Stimulated activated naive CD8-positive, alpha-beta T cell treated with anti-CD3 and anti-CD28 coated beads, Interleukin-15, Interleukin-2, amounts not matched to agents 100 U/mL and 50 U/mL, for 24 hours (primary cell): ENCODE measurements around the gene SLC23A2.
"Not testable (repeated sequence)": the region's sequence is repeated elsewhere in the genome, so short reads cannot be mapped to it uniquely, and the experiment has no call there.

Experiments
- ATAC-seq: fragments of 150-1000 bp; cut with Tn5 transposase; one replicate; pipeline ENCODE4 v1.10.0; 2021
- DNase-seq: peaks from one replicate; pipeline ENCODE4 v3.0.0; 2021

Gene SLC23A2

DNA sequence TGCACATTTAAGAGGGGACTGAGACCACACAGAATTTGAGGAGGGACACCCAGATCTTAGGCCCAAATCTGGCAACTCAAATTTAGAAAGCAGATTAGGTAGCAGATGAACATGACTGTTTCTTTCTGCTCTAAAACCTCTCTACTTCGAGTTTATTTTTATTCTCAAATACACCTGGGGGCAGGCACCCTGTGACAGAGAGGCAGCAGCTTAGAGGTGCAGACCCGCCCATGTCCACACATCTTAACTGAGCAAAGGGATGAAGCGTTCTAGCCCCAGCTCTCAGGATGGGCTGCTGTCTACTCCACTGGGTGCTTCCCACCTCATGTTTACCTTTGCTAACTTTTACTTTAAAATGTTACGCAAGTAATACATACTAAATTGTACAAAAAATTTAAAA lies 125.0 kb downstream of the SLC23A2 start:
- DNase-seq (no peak), ATAC-seq (no peak)

DNA sequence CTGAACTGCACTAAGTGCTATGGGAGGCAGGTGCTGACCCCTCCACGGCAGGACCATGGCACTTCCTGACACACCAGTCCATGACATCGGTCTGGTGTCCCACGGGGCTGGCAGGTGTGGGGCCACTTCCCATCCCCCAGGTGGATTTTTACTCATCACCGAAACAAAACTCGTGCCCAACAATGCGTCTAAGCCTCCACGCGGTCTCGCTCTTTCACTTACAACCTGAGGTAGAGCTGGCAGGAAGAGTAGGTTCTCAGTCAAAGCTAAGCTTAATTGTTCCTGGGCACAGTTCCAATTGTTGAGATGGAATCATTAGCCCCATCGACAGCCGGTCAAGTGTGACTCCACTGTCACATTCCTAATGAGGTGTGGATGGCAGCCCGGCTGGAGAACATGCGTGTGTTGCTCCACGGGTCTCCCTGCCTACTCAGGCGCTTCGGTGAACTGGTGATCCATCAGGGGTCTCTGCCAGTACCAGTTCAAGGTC lies 125.7 kb downstream of the SLC23A2 start:
- DNase-seq, result no peak
- ATAC-seq, result no peak

DNA sequence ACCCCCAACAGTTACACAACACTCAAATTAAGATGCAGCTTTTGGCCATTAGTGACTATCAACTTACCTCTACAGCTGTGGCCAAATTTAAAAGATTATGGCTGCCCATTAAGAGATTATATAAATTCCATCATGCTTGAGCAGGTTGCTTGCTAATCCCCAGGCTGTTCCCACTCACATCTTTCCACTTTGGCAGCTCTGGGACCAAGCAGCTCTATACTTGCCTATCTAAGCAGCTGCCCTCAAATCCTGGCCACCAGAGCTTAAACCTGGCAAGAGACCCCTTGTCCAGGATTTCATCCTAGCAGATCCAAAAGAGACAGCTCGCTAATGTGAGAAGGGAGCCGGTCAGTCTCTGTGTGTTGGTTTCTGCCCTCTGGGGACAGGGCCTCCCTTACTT lies 127.9 kb downstream of the SLC23A2 start:
- ATAC-seq (no peak), DNase-seq (no peak)

DNA sequence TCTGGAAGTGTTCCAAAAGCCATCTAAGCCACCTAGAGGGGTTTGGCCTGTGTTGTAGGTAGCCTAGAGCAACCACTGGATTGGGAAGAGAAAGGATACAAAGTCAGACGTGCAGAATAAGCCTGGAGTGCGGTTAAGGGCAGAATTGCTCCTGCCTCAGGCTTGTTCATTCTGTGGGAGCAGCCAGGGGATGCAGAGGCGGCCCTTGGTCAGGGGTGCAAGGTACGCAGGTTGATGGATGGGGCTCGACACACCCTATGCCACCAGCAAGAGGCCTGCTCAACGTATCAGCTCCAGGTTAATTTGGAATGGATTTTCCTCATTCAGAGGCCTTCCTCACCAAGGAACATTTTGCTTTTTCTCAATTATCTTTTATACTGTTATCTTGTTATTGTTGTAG lies 129.8 kb downstream of the SLC23A2 start:
- DNase-seq (no peak), ATAC-seq (no peak)

DNA sequence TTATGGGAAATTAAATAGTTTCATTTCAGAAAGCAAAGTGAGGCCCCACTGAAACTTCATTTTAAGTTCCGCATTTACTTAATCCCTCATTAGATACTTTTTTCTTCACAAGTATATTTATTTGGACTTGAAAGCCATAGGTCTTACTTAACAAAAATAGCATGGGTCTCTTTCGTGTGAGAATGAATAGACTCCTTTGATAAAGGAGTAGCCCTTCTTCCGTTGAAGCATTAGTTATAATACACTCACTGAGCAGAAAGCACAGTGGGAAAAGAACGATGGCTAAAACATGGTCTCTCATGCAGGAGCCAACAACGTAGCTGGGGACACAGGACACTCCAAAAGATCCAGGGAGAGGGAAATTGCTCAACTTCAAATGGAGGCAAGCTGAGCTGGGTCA lies 130.4 kb downstream of the SLC23A2 start:
- ATAC-seq, result no peak

DNA sequence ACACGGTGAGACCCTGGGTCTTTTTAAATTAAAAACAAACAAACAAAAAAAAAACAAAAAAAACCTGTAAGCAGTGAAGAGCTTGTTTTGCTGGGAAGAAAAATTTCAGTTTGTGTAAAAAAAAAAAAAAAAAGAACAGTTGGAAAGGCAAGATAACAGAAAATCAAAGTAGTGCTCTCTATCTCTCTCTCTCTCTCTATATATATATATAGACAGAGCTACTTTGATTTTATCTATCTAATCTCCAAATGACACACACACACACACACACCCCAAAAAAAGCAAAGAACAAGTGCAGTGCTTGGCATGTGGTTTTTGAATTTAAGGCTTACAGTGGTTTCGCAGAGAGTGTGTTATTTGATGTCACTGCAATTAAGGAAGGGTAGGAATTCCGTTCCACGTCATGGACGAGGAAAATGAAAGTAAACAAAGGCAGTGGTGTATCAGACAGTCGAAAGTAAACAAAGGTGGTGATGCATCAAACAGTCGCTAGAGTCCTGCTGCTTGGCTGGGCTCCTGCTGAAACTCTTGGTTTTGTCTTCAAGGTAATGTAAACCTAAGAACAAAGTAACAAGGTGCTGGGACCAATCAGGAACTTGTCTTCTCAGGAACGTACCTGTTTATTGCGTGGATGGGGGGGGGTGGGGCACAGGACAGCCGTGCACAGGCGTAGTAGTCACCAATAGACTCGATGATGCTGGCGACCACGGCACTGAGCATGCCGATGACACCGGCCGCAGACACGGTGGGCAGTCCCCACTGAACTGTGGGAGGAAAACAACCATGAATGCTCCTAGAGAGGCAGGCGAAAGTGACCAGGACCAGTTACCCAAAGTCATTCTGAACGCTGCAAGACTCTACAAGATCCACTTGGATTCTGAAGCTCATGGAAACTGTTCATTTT lies 131.8 kb downstream of the SLC23A2 start:
- DNase-seq (no peak), ATAC-seq (no peak)

More for the DNA sequence above, 130.4 kb downstream of the SLC23A2 start:
- no peak for DNase-seq

DNA sequence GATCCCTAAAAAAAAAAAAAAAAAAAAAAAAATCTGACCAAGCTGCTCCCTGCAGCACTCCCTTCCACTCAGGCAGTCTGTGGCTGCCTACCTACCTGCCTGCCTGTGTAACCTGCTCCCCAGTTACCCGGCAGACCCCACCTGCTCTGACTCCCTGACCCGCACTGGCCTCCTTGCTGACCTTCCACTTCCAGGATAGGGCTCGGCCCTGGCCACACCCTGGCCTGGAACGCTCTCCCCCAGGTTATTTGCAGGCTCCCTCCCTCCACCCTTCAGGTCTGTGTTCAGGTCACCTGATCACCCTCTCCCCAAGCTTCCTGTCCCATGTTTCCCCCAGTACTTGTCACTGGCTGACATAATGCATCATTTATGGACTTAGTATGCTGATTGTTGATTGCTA lies 134.3 kb downstream of the SLC23A2 start:
- no peak for DNase-seq
- ATAC-seq, result no peak

DNA sequence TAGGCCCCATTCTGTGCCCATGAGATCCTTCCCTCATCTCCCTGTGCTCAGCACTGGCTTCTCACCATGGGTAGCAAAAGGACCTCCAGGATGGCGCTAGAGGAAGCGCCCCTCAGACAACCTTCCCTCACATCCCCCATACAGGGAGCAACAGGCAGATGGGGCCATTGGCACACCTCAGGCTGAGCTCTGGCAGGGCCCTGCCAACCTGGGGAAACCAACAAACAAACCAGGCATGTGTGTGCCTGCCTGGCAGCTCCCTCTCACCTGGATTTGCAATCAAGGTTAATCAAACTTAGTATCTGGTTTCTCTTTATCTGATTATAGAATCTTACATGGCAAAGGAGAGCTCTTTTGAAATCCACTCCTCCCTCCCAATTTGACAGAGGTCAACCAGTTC lies 134.9 kb downstream of the SLC23A2 start:
- ATAC-seq (no peak), DNase-seq (no peak)

DNA sequence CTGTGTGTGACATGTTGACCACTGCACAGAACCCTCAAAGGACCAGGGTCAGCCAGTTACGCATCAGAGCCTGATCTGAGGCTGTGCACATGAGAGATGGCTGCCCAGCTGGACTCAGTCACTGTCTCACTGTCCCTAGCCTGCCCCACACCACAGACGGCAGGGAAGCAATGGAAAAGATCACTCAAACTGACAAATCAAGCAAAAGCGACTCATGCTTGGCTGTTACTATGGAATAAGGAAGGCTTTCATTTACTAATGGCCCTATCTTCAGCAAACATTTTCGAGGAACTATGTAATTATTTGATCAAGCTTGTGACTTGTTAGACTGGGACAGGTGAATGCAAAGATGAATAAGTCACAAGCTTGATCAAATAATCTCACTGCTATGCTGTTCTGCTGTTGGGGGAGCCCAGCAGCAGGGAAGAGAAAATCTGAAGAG lies 137.0 kb downstream of the SLC23A2 start:
- ATAC-seq (no peak), DNase-seq (no peak)

DNA sequence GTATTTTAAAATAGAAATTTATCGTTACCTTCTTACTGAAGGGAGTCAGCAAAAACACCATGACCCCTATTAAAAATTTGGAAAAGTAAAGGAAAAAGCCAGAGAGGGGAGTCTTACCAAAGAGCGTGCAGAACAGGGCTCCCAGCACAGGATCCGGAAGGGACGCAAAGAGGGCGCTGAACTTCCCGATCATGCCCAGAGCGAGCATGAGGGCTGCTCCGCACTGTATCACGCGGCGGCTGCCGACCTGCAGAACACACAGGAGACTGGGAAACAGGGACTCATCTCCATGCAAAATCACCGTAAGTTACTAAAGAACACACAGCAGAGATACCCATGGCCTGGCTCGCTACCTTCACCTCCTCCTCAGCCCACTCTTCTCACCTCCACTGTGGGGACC lies 138.6 kb downstream of the SLC23A2 start:
- ATAC-seq, result no peak
- DNase-seq, result no peak

DNA sequence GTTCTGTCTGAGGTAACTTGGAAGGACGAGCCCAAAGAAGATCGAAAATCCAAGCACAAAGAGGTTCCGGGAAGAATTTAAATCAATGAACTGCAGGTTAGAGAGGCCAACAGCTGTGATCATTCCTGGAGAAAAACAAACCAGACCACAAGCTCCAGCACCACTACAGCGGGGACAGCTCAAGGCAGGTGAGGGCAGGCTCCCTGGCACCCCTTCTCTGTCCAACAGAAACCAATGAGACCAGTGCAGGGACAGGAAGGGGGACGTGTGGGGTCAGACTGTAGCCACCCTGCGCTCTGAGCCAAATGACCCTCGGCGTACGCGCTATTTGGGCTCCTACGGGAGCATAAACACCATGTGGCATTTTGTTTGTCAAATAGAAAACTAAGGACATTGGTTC lies 139.3 kb downstream of the SLC23A2 start:
- DNase-seq (no peak), ATAC-seq (no peak)

DNA sequence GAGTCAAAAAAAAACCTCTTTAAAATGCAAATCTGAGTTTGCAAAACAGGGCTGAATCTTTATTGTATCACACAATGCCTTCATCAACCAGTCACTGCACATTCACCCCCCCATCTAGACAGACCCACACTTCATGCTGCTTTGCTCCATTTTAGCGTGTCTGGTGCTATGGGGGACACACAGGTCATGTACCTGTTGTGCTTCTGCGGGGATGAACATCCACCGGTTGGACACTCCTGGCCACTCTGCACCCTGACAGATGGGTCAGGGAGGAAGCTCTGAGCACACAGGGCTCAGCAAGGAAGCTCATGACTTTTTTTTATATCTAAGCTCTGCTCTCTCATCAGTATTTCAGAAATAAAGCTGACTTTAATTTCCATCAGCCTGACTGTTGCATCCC lies 143.3 kb downstream of the SLC23A2 start:
- ATAC-seq (no peak), DNase-seq (no peak)

DNA sequence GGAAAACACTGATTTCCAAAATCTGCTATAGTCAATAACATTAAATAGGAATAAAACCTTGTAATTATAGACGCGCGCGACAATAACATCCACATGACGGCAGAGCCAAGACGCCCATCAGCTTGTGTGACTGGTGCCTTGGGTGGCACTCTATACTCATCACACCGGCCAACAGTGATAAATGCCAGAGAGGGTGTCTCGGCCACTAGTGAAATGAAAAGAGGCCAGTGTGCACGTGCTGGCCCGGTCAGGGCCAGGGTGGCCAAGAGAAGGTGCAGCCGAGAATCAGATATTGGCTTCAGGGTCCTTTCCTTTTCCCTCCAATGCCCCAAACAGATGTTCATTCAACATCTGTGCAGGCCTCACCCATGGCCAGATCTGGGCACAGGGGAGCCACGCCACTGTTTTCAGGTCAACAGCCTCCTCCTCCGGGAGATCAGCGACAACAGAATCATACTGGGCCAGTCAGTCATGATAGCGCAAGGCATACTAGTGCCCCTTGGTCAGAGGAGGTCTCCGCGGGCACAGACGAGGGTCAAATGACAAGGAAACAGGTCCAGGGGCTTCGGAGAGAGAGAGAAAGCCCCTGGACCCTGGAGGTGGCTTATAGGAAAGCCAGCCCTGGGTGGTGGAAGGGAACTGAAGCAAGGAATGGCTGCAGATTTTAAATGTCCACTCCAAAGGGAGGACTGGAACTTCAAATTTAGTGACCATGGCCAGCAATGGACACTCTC lies 145.1 kb downstream of the SLC23A2 start:
- DNase-seq (no peak), ATAC-seq (no peak)

DNA sequence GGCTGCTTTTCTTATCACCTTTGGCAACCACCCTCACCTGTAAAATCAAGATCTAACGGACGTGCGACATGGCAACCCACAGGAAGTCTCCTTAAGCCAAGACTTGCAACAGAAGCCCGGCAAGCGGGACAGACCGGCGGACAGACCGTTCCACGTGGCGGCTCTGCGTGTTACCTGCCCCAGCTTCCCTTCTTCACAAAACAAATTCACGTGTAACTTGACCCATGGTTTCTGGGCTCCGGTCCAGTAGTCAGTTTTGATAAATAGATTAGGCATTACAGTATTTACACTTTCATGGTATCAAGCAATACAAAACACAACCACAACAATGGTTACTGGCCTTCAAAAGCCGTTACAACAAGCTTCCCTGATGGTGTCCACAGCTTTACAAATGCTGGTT lies 145.8 kb downstream of the SLC23A2 start:
- no peak for DNase-seq
- no peak for ATAC-seq

DNA sequence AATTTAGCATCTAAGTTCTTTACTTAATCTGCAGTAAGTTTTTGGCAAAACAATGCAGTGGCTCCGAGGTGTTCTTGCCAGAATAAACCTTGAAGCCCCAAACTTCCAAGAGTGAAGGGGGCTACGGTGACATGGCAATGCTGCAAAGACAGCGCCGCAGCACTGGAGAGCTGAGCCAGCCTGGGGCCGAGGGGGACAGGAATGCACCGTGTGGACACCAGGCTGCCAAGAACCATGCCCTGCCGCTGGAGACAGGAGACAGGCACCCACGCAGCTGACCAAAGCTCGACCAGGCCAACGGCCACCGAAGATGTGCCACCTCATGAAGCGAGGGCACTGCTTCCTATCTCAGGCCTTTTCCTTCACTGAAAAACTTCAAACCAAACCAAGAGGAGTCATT lies 146.2 kb downstream of the SLC23A2 start:
- ATAC-seq (no peak), DNase-seq (no peak)

DNA sequence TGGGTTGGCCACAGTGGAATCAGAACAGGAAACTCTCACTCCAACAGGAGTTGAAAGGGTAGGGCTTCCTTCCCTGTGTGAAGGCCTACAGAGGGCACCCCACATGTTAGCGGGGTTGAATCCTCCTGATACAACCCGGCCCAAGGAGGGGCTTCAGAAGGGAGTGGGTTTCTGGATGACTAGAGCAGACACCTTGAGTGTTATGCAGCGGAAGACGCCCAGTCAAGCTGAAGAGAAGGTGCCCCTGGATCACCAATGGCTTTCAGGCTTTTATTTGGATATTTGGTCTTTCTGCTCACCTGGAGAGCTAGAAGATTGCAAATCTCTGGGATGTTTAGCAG lies 146.8 kb downstream of the SLC23A2 start:
- ATAC-seq (no peak), DNase-seq (no peak)

DNA sequence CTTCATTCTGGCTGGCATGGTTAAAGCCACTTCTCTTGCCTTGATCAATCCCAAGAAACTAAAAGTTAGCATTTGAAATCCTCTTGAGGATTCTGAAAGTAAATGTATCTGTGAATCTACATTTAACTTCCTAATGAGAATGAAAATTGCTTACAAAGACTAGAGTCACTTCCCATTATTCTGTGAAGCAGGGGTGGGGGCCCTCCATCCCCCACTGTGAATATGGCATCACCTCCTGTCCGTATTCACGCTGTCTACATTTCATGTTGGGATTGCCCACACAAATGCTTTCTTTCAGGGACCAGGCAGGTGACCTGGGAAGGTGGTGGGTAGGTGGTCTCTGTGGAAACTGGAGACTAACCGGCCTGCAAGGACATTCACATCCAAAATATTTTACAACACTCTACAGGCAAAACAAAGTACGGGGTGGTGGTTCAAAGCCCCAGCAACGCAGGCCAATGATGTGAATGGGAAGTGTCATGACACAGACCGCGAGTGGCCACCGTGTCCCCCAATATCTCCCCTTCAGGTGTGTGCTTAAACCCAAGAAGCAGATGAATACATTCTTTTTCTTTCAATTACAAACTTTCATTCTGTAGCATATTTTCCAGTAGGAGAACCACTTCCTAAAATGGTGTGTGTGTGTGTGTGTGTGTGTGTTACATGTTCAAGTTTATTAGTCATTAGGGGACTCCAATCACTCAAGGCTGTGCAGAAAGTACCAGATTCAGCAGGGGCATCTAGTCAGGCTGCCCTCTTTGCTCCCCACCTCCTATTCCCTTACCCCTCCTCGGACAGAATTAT lies 147.4 kb downstream of the SLC23A2 start:
- DNase-seq (no peak), ATAC-seq (no peak)

DNA sequence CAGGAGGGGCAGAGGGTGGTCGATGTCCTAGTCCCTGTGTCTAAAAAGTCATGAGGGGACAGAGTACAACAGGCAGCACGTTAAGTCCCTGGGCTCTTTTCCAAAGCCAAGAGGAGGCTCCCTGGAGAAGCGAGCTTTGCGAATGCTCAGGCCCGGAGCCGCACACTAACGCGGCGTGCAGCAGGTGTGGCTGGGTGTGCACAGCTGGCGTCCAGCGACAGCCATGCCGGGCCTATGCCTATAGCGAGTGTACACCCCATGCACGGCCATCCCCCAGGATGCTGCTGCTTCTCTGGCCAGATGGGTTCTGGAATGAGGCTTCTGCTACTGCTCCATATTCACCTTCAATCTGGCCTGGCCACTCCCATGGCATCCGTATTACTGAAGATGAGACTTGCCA lies 148.3 kb downstream of the SLC23A2 start:
- no peak for DNase-seq
- ATAC-seq, result no peak

DNA sequence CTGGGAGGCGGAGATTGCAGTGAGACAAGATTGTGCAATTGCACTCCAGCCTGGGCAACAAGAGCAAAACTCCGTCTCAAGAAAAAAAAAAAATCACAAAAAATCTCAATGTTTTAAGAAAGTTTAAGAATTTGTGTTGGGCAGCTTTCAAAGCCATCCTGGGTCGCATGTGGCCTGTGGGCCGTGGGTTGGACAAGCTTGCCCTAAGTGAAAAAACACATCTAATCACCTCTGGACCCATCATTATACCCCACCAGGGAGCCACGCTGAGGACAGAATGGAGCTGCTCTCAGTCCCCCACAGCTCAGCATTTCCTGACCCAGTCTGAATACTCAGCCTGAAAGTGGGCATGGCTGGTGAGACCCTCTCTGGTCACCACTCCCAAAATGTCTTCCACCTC lies 150.3 kb downstream of the SLC23A2 start:
- ATAC-seq (no peak), DNase-seq (no peak)

DNA sequence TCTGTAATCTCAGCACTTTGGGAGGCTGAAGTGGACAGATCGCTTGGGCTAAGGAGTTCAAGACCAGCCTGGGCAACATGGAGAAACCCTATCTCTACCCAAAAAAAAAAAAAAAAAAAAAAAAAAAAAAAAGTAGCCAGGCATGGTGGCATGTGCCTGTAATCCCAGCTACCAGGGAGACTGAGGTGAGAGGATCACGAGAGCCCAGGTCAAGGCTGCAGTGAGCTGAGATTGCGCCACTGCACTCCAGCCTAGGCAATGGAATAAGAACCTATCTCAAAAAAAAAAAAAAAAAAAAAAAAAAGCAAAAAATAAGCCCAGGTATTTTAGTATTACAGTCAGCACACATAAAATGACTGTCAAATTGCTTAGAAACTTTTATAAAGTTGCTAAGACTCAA lies 152.5 kb downstream of the SLC23A2 start:
- ATAC-seq, DNase-seq: not testable (repeated sequence)

DNA sequence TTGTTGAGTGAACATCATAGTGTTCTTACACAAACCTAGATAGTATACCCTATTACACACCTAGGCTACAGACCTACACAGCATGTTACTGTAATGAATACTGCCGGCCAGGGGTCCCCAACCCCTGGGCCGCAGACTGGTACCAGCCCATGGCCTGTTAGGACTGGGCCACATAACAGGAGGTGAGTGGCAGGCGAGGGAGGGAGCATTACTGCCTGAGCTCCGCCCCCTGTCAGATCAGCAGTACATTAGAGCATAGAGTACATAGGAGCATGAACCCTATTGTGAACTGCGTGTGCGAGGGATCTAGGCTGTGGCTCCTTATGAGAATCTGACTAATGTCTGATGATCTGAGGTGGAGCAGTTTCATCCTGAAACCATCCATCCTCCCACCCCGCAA lies 153.3 kb downstream of the SLC23A2 start:
- ATAC-seq, result no peak
- no peak for DNase-seq

DNA sequence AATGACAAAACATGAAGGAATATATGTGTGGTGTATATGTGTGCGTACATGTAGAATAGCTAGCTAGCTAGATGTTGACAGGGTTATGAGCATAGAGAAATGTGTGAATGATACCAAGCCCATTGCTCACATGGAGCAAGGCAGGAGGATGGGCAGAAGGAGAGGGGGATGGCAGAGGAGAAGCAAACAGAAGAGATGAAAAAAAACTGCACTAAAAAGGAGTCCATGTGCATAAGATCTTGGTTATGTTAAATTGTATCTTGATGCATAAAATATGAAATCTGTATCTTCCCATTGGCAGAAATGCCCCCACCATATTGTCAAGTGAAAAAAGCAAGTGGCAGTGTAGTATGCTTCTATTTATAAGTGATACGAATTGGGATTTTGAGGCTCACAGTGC lies 154.5 kb downstream of the SLC23A2 start:
- ATAC-seq, result no peak
- DNase-seq, result no peak
